GM23338 (cell line): ENCODE results near the gene ZNF217. TPM values are rescaled to one million over a fixed set of nuclear protein-coding genes. Genes with fewer than 3 reads are reported as not detected.

ENCODE experiments used
- ATAC-seq: fragments of 200-7000 bp; cut with Tn5 transposase; 3 replicates; pipeline ENCODE4 v1.9.1; 2020
- DNase-seq: peaks from one replicate; pipeline ENCODE4 v3.0.0-alpha.2; 2015; ENCODE audit warnings: low spot score
- H2AFZ ChIP-seq: fragments of 200-600 bp; sonication (generic); 2 replicates; pipeline ENCODE4 v1.8.0; 2016; ENCODE audit warnings: antibody characterized with exemption, mild to moderate bottlenecking, moderate library complexity
- H3F3A ChIP-seq: fragments of 200-600 bp; sonication (generic); replicated peaks from 2 replicates; pipeline ENCODE4 v1.8.0; 2017; ENCODE audit warnings: antibody characterized with exemption, mixed run types, low read depth
- H3K27ac ChIP-seq: fragments of 200-600 bp; sonication (generic); 2 replicates; pipeline ENCODE4 v1.6.1; 2016; ENCODE audit warnings: low read depth
- H3K27me3 ChIP-seq: fragments of 200-600 bp; sonication (generic); 2 replicates; pipeline ENCODE4 v1.8.0; 2016; ENCODE audit warnings: mild to moderate bottlenecking, mixed run types, moderate library complexity; ENCODE audit not compliant: insufficient read depth
- H3K36me3 ChIP-seq: fragments of 200-600 bp; sonication (generic); 2 replicates; pipeline ENCODE4 v1.8.0; 2016; ENCODE audit warnings: mild to moderate bottlenecking; ENCODE audit not compliant: insufficient read depth
- H3K4me1 ChIP-seq: fragments of 200-600 bp; sonication (generic); 2 replicates; pipeline ENCODE4 v1.8.0; 2016; ENCODE audit warnings: mild to moderate bottlenecking, moderate library complexity; ENCODE audit not compliant: insufficient read depth
- H3K4me2 ChIP-seq: fragments of 200-600 bp; sonication (generic); 2 replicates; pipeline ENCODE4 v1.7.1; 2017; ENCODE audit warnings: mixed run types
- H3K4me3 ChIP-seq: fragments of 200-600 bp; sonication (generic); 2 replicates; pipeline ENCODE4 v1.6.1; 2016; ENCODE audit warnings: mixed run types
- H3K79me2 ChIP-seq: fragments of 200-600 bp; sonication (generic); replicated peaks from 2 replicates; pipeline ENCODE4 v1.8.0; 2017; ENCODE audit warnings: mild to moderate bottlenecking; ENCODE audit not compliant: insufficient read depth
- H3K9me2 ChIP-seq: fragments of 200-600 bp; sonication (generic); 2 replicates; pipeline ENCODE4 v1.8.0; 2017; ENCODE audit not compliant: insufficient read depth
- H4K20me1 ChIP-seq: fragments of 200-600 bp; sonication (generic); replicated peaks from 2 replicates; pipeline ENCODE4 v1.8.0; 2017; ENCODE audit warnings: mild to moderate bottlenecking; ENCODE audit not compliant: insufficient read depth
- H3K27ac Mint-ChIP-seq: 2 replicates; pipeline ENCODE4 v1.8.0; 2020; ENCODE audit warnings: inconsistent platforms, mild to moderate bottlenecking, moderate library complexity, mixed read lengths
- H3K27me3 Mint-ChIP-seq: 3 replicates; pipeline ENCODE4 v1.8.0; 2022; ENCODE audit warnings: low read depth, mild to moderate bottlenecking, moderate library complexity, mixed read lengths, inconsistent platforms; ENCODE audit not compliant: insufficient read depth, poor library complexity
- H3K36me3 Mint-ChIP-seq: 3 replicates; pipeline ENCODE4 v1.8.0; 2021; ENCODE audit warnings: low read depth, mild to moderate bottlenecking, inconsistent platforms, moderate library complexity, mixed read lengths
- H3K4me1 Mint-ChIP-seq: 3 replicates; pipeline ENCODE4 v1.8.0; 2020; ENCODE audit warnings: mild to moderate bottlenecking, inconsistent platforms, mixed read lengths
- H3K4me3 Mint-ChIP-seq: 3 replicates; pipeline ENCODE4 v1.8.0; 2021; ENCODE audit warnings: moderate library complexity, mild to moderate bottlenecking, inconsistent platforms, mixed read lengths
- H3K9me3 Mint-ChIP-seq: 3 replicates; pipeline ENCODE4 v1.8.0; 2020; ENCODE audit warnings: moderate library complexity, mild to moderate bottlenecking, inconsistent platforms, mixed read lengths
- CREB1 ChIP-seq: fragments of 250-450 bp; sonication (Bioruptor Pico); IDR thresholded peaks from 2 replicates; pipeline ENCODE4 v1.5.0; 2020; ENCODE audit warnings: low read depth, mild to moderate bottlenecking, moderate library complexity
- CTCF ChIP-seq, 2 experiments: fragments of 200-600 bp in 1 of 2; sonication (generic) in 1 of 2; conservative IDR thresholded peaks; 2 replicates each; pipeline versions ENCODE4 v1.5.1 to v1.6.1; 2016 to 2017; ENCODE audit warnings: antibody characterized with exemption in 2 of 2, low read depth in 2 of 2, mild to moderate bottlenecking in 2 of 2, moderate library complexity in 1 of 2
- EZH2 ChIP-seq: fragments of 200-600 bp; sonication (generic); IDR thresholded peaks from one replicate; pipeline ENCODE4 v1.8.0; 2017; ENCODE audit warnings: antibody characterized with exemption, mild to moderate bottlenecking, low read depth; ENCODE audit not compliant: unreplicated experiment
- EZH2phosphoT487 ChIP-seq: fragments of 200-600 bp; sonication (generic); IDR thresholded peaks from one replicate; pipeline ENCODE4 v1.8.1; 2018; ENCODE audit warnings: antibody characterized with exemption; ENCODE audit not compliant: unreplicated experiment
- STAT1 ChIP-seq: IDR thresholded peaks from one replicate; pipeline ENCODE4 v1.6.1; 2016; ENCODE audit warnings: antibody characterized with exemption; ENCODE audit not compliant: unreplicated experiment
- ZNF331 ChIP-seq: fragments of 250-450 bp; sonication (Bioruptor Pico); IDR thresholded peaks from 2 replicates; pipeline ENCODE4 v1.5.0; 2020; ENCODE audit warnings: low read depth, mild to moderate bottlenecking, moderate library complexity
- ZNF462 ChIP-seq: fragments of 250-450 bp; sonication (Bioruptor Pico); IDR thresholded peaks from 2 replicates; pipeline ENCODE4 v1.5.0; 2020; ENCODE audit warnings: mild to moderate bottlenecking, moderate library complexity
- polyA plus RNA-seq: library from polyadenylated mRNA; unstranded; fragments of >200 nt; fragmentation: Nextera tagmentation; extraction: Ambion mirVana; gene quantifications from 2 replicates; pipeline ENCODE4 v1.2.1, GENCODE V29; 2016
- total RNA-seq: library from RNA; depleted of rRNA; stranded (reverse); fragments of >200 nt; shearing (Covaris generic); gene quantifications from 2 replicates; pipeline ENCODE4 v1.2.3, GENCODE V29; 2014

The ZNF217 gene
- total and polyA plus RNA-seq, 2 experiments from 2014 or later = 32.8 to 78.0 TPM

GRCh38 chr20:53529658-53530057 is 64.0 kb downstream of the ZNF217 start:
- H3K4me1 Mint-ChIP-seq = no peaks in the 10 kb centered on the region
- Histone ChIP-seq H3K4me3 (no peak overlapping the region), H3K9me2 (no peaks in the 10 kb centered on the region), H3K36me3 (no peaks in the 10 kb centered on the region), H3K4me1 (no peaks in the 10 kb centered on the region), H4K20me1 (no peaks in the 10 kb centered on the region), H3K27ac (no peak overlapping the region), H3K4me2 (no peak overlapping the region), H3F3A (no peaks in the 10 kb centered on the region), H3K79me2 (no peaks in the 10 kb centered on the region), H3K27me3 (no peaks in the 10 kb centered on the region), H2AFZ (no peak overlapping the region)
- no peaks in the 10 kb centered on the region for H3K9me3 Mint-ChIP-seq
- no peak overlapping the region for H3K4me3 Mint-ChIP-seq
- no peak overlapping the region for H3K27ac Mint-ChIP-seq
- H3K27me3 Mint-ChIP-seq = peaks cover 2% of the 10 kb centered on the region
- TF ChIP-seq ZNF331 (CRISPR knock-in tag) (no peak), CTCF (conservative IDR thresholded peaks at IDR 0.05; ENCODE audit: low read depth in 2 of 2) (0 out of 4 replicates have a peak, but pooled peaks of 1 of the 2 experiments have one; percentile 6)
- DNase-seq (peak; percentile 33), ATAC-seq (no peak)
- H3K36me3 Mint-ChIP-seq = no peaks in the 10 kb centered on the region

GRCh38 chr20:53527196-53527595 is 66.4 kb downstream of the ZNF217 start:
- no peak for DNase-seq

GRCh38 chr20:53524589-53525312 is 68.9 kb downstream of the ZNF217 start:
- Histone ChIP-seq H3K9me2 (no peaks in the 10 kb centered on the region), H3F3A (no peaks in the 10 kb centered on the region), H3K4me2 (no peak overlapping the region), H3K27me3 (no peaks in the 10 kb centered on the region), H3K4me3 (no peak overlapping the region), H3K4me1 (no peaks in the 10 kb centered on the region), H2AFZ (peak overlapping the region; percentile 81), H3K79me2 (no peaks in the 10 kb centered on the region), H4K20me1 (no peaks in the 10 kb centered on the region), H3K36me3 (no peaks in the 10 kb centered on the region), H3K27ac (no peak overlapping the region)
- peaks cover 1% of the 10 kb centered on the region for H3K27me3 Mint-ChIP-seq
- H3K4me1 Mint-ChIP-seq = no peaks in the 10 kb centered on the region
- no peaks in the 10 kb centered on the region for H3K9me3 Mint-ChIP-seq
- ATAC-seq (peak; percentile 33; the same call in 2 of the 3 replicates), DNase-seq (peak; percentile 21)
- no peak overlapping the region for H3K4me3 Mint-ChIP-seq
- H3K27ac Mint-ChIP-seq = no peak overlapping the region
- H3K36me3 Mint-ChIP-seq = no peaks in the 10 kb centered on the region
- TF ChIP-seq STAT1 (no peak), CREB1 (CRISPR knock-in tag) (no peak), EZH2phosphoT487 (no peak), ZNF462 (CRISPR knock-in tag) (no peak)

More at GRCh38 chr20:53527196-53527595, 66.4 kb downstream of the ZNF217 start:
- no peaks in the 10 kb centered on the region for H3K4me1 ChIP-seq
- no peak overlapping the region for H3K4me3 ChIP-seq
- H3K36me3 ChIP-seq = no peaks in the 10 kb centered on the region
- H3K27ac Mint-ChIP-seq = no peak overlapping the region
- no peaks in the 10 kb centered on the region for H3K9me2 ChIP-seq
- H3K36me3 Mint-ChIP-seq = no peaks in the 10 kb centered on the region
- no peaks in the 10 kb centered on the region for H3K9me3 Mint-ChIP-seq
- H3F3A ChIP-seq = no peaks in the 10 kb centered on the region
- H3K4me3 Mint-ChIP-seq = no peak overlapping the region
- H3K4me2 ChIP-seq = no peak overlapping the region
- ATAC-seq = no peak
- H3K27me3 ChIP-seq = no peaks in the 10 kb centered on the region
- H4K20me1 ChIP-seq = no peaks in the 10 kb centered on the region
- no peaks in the 10 kb centered on the region for H3K4me1 Mint-ChIP-seq
- H3K27ac ChIP-seq = no peak overlapping the region
- TF ChIP-seq EZH2 = no peak
- H2AFZ ChIP-seq = no peak overlapping the region
- no peaks in the 10 kb centered on the region for H3K27me3 Mint-ChIP-seq
- H3K79me2 ChIP-seq = no peaks in the 10 kb centered on the region
